Fibroblast of mammary gland (primary cell): ENCODE measurements around the gene HSD17B12.

Source experiments
- DNase-seq: peaks from one replicate; pipeline ENCODE4 v3.0.0-alpha.2; 2010; ENCODE audit warnings: low read depth
- H3K4me3 ChIP-seq: 2 replicates; pipeline ENCODE4 v1.5.1; 2011; ENCODE audit warnings: low read depth, mild to moderate bottlenecking, low read length, moderate library complexity; ENCODE audit not compliant: control insufficient read depth
- TF ChIP-seq, protein P1 (sequence below): conservative IDR thresholded peaks from 2 replicates; pipeline ENCODE4 v1.5.1; 2011; ENCODE audit warnings: low read depth, low read length, inconsistent platforms; ENCODE audit not compliant: control insufficient read depth, insufficient read depth

The HSD17B12 gene

DNA sequence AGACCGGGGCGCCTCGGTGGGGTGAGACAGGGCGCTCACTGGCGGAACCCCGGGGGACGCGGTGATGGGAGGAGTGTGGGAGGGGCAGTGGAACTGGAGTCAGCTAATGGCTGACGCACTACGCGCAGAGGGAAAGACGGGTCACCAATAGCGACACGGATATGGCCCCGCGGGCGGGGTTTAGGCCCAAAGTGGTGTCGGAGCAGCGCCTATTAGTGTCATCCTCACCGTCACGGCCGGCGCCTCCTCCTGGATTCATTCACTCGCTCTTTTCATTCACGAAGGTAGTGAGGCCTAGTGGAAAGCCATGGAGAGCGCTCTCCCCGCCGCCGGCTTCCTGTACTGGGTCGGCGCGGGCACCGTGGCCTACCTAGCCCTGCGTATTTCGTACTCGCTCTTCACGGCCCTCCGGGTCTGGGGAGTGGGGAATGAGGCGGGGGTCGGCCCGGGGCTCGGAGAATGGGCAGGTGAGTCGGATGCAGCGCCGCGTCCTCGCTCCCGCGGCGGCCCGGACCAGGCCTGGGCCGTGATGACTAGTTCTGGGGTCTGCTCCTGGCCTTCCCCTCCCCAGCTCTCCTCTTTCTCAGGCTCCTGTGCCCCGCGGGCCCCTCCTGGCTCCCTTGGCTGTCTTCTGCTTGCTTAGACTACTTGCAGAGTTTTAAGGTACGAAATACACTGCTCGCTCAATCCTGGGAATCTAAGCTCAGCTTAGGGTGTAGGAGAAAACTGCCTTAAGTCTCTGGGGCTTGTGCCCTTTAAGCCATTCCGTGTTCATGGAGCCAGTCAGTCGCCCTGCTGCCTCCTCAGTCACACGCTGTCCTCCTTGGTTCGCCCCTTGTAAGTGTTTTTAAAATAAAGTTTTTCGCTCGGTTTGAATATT lies at the start of gene HSD17B12:
TSS of gene HSD17B12 (plus strand) at position 218 of the 880 bp plus-strand sequence. CDS start at position 308, 90 bp downstream.
- TF ChIP-seq, protein P1, sequence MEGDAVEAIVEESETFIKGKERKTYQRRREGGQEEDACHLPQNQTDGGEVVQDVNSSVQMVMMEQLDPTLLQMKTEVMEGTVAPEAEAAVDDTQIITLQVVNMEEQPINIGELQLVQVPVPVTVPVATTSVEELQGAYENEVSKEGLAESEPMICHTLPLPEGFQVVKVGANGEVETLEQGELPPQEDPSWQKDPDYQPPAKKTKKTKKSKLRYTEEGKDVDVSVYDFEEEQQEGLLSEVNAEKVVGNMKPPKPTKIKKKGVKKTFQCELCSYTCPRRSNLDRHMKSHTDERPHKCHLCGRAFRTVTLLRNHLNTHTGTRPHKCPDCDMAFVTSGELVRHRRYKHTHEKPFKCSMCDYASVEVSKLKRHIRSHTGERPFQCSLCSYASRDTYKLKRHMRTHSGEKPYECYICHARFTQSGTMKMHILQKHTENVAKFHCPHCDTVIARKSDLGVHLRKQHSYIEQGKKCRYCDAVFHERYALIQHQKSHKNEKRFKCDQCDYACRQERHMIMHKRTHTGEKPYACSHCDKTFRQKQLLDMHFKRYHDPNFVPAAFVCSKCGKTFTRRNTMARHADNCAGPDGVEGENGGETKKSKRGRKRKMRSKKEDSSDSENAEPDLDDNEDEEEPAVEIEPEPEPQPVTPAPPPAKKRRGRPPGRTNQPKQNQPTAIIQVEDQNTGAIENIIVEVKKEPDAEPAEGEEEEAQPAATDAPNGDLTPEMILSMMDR = no peak
- H3K4me3 ChIP-seq = peak within 1 kb of the TSS; percentile 90
- peak; percentile 99 for DNase-seq

- no peak overlapping the region for H3K4me3 ChIP-seq
- TF ChIP-seq, protein P1 = no peak
- DNase-seq = no peak
These were observed 48.8 kb upstream of the HSD17B12 start for GRCh38 chr11:43631732-43632131.

GRCh38 chr11:43632181-43632580 lies 48.4 kb upstream of the HSD17B12 start:
- TF ChIP-seq, protein P1 = no peak
- H3K4me3 ChIP-seq = no peak overlapping the region
- peak; percentile 6 for DNase-seq

DNA sequence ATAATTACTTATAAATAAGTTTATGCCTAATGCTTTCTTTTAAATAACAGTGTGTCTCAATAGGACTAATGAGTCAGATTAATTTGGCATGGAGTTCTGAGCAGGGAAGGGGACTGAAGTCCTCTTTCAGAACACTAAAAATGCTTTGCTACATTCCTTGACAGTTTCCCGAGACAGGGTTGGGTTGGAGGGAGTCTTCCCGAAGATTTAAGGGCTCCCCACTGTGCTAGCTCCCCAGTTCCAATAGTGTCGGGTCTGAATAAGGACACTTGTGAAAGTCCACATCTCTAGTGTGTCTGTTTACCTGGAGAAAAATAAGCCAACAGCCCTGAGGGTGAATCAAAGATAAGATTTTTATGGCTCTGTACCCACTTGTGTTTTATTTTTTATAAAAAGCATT lies 41.8 kb upstream of the HSD17B12 start:
- TF ChIP-seq, protein P1 = no peak
- H3K4me3 ChIP-seq = no peak overlapping the region
- peak; percentile 7 for DNase-seq

DNA sequence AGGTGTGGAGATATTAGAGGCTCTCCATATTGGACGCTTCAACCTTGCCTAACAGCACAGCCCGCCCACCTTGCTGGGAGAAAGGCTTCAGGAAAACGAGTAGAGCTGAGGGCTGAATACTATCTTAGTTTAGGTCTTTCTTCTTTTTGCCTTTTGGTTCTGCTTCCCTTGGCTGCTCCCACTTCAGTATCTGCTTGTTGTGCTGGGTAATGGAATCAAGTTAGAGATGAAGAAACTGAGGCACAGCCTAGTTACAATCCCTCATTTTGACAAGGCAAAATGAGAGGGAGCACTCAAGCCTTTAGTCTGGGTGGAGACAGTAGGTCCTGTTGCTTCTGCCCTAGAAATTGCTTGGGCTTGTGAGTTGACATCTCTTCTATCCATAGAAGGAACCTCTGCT lies 41.3 kb upstream of the HSD17B12 start:
- H3K4me3 ChIP-seq = no peak overlapping the region
- TF ChIP-seq, protein P1 = no peak
- no peak for DNase-seq

- TF ChIP-seq, protein P1 = no peak
- no peak for DNase-seq
- no peak overlapping the region for H3K4me3 ChIP-seq
These were observed 40.6 kb upstream of the HSD17B12 start for GRCh38 chr11:43639920-43640319.
